ENCODE results near the gene SRD5A1. TPM values are rescaled to one million over a fixed set of nuclear protein-coding genes. Genes with fewer than 3 reads are reported as not detected.

Gene SRD5A1, protein sequence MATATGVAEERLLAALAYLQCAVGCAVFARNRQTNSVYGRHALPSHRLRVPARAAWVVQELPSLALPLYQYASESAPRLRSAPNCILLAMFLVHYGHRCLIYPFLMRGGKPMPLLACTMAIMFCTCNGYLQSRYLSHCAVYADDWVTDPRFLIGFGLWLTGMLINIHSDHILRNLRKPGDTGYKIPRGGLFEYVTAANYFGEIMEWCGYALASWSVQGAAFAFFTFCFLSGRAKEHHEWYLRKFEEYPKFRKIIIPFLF
- total RNA-seq: 16.7 and 40.2 TPM in 2 replicates

DNA sequence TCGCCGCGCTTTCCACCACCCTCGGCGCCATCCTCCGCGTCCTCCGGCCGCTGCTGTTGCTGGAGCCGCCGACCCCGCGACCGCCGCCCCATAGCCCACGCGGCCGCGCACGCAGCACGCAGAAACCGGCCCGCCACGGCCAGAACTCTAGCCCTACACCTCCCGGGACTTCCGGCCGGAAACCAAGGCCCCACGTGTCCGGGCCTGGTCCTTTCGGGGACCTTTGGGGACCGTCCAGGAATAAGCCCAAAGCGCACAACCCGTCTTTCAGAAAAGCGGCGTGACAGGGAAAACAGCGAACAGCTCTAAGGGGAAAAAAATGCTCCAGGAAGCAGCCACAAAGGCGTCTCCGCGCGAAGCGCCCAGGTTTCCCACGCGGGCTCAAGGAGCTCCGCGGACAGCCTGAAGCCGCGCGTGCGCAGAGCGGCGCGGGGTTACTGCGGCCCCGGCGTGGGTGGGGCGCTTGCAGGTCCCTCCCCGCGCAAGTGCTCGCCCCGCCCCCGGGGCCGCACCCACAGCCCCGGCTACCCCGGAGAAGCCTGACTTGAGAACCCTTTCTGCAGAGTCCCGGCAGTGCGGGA lies at the start of gene SRD5A1, which contains the start of gene NSUN2:
TSS of gene SRD5A1 (plus strand) at position 553 of the 581 bp plus-strand sequence. CDS start 137 bp downstream, outside the sequence.
TSS of gene NSUN2 (minus strand) at position 157 of the 581 bp plus-strand sequence. CDS start at position 92, 65 bp downstream.

DNA sequence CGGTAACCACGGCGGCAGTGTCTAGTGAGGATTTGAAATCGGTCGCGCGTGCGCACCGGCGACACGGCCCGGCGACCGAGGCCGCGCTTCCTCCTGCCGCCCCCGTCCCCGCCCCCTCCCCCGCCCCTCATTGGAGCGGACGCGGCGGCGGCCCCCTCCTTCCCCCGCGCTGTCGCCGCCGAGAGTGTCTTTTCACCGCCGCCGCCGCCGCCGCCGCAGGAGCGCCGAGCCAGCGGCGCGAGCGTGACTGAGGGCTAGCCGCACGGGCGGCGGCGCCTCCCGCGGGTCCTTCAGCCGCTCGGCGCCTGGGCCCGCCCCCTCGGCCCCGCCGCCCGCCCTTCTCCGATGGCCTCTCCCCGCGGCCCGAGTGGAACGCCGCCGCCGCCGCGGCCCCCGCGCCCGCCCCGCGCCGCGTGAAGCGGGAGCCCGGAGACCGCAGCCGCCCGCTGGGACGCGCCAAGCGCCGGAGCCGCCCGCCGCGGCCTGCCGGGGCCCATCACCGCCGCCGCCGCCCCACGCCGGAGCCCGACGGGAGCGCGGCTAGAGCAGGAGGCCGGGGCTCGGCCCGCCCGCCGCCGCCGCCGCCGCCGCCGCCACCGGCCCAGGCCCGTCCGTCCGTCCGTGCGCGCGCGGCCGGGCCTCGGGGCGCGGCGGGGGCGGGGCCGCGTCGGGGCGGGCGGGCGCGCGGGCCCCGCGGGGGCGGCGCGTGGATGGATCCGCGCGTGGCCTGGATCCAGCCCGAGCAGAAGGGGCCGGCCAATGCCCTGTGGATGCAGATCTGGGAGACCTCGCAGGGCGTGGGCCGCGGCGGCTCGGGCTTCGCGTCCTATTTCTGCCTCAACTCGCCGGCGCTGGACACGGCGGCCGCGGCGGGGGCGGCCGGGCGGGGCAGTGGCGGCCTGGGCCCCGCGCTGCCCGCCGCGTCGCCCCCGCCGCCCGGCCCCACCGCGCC lies 80.3 kb downstream of the SRD5A1 start, which contains the start of gene TENT4A:
TSS of gene TENT4A (plus strand) at position 159 of the 952 bp plus-strand sequence. CDS start at position 711, 552 bp downstream.

Other genes starting within 250 kb of the SRD5A1 start
- under 0.01 TPM in 1 of 2 replicates, not detected in the other for gene UBE2QL1, start 184.6 kb upstream of the SRD5A1 start, total RNA-seq
- 68.0 and 116 TPM in 2 replicates for gene NSUN2, start 396 bp upstream of the SRD5A1 start, total RNA-seq
- gene TENT4A, start 80.0 kb downstream of the SRD5A1 start, total RNA-seq: 8.5 and 17.7 TPM in 2 replicates